H1 (cell line): ENCODE results near the gene ADAM23. TPM values are rescaled to one million over a fixed set of nuclear protein-coding genes. Genes with fewer than 3 reads are reported as not detected.

Experiments
- CTCF ChIA-PET: fragments of 300-600 bp; sonication (Branson Sonifier 250); formaldehyde crosslinking; loops from one replicate; lab custom pipeline; 2021; ENCODE audit not compliant: partially characterized antibody; lab: Charles Lee
- POLR2A ChIA-PET: fragments of 300-600 bp; sonication (Branson Sonifier 250); formaldehyde crosslinking; loops from one replicate; lab custom pipeline; 2021; ENCODE audit warnings: inconsistent platforms; ENCODE audit not compliant: partially characterized antibody; lab: Charles Lee
- DNase-seq, 2 experiments: peaks; one replicate each; pipeline versions ENCODE4 v3.0.0 to v3.0.0-alpha.2; 2010 to 2022; ENCODE audit warnings: low spot score in 2 of 2, low read depth in 1 of 2, mixed read lengths in 1 of 2
- FAIRE-seq: peaks from 2 replicates; lab custom pipeline; 2011; peaks lifted over from hg19 to GRCh38; lab: Jason Lieb, UNC
- H2AFZ ChIP-seq: 2 replicates; pipeline ENCODE4 v1.8.1; 2012; ENCODE audit warnings: low read length, inconsistent platforms
- H2AK5ac ChIP-seq: 2 replicates; pipeline ENCODE4 v1.6.1; 2013; ENCODE audit warnings: low read depth, low read length
- H2BK120ac ChIP-seq: replicated peaks from 2 replicates; pipeline ENCODE3; 2013; ENCODE audit warnings: low read depth, low read length, inconsistent platforms
- H2BK12ac ChIP-seq: 2 replicates; pipeline ENCODE4 v1.6.1; 2013; ENCODE audit warnings: low read depth, low read length
- H2BK15ac ChIP-seq: 2 replicates; pipeline ENCODE4 v1.6.1; 2013; ENCODE audit warnings: low read length
- H2BK20ac ChIP-seq: 2 replicates; pipeline ENCODE4 v1.6.1; 2013; ENCODE audit warnings: low read length
- H2BK5ac ChIP-seq: 2 replicates; pipeline ENCODE4 v1.6.1; 2013; ENCODE audit warnings: low read depth, low read length
- H3K14ac ChIP-seq: 2 replicates; pipeline ENCODE4 v1.6.1; 2013; ENCODE audit warnings: inconsistent platforms; ENCODE audit not compliant: insufficient read length
- H3K18ac ChIP-seq: 2 replicates; pipeline ENCODE4 v1.6.1; 2013; ENCODE audit warnings: low read length; ENCODE audit errors: extremely low read depth
- H3K23ac ChIP-seq: 2 replicates; pipeline ENCODE4 v1.6.1; 2013; ENCODE audit warnings: inconsistent platforms; ENCODE audit not compliant: insufficient read length
- H3K23me2 ChIP-seq: 2 replicates; pipeline ENCODE4 v1.6.1; 2013; ENCODE audit warnings: low read depth, low read length
- H3K27ac ChIP-seq: 2 replicates; pipeline ENCODE4 v1.6.1; 2011; ENCODE audit warnings: low read depth, low read length, inconsistent platforms
- H3K27me3 ChIP-seq, 4 experiments: replicated peaks in 1 of 4; 1 replicate in 1 of 4; 2 replicates in 3 of 4; pipeline versions ENCODE4 v1.6.1 to v1.8.1; 2011 to 2013; ENCODE audit warnings: low read length in 3 of 4, mild to moderate bottlenecking in 3 of 4, inconsistent platforms in 2 of 4, mixed read lengths in 2 of 4, moderate library complexity in 1 of 4; ENCODE audit not compliant: control insufficient read depth in 3 of 4, insufficient read depth in 3 of 4; ENCODE audit errors: extremely low read depth in 1 of 4
- H3K36me3 ChIP-seq, 4 experiments: 2 replicates each; pipeline versions ENCODE4 v1.6.1 to v1.8.1; 2011 to 2013; ENCODE audit warnings: mild to moderate bottlenecking in 4 of 4, low read length in 3 of 4, moderate library complexity in 2 of 4, control low read depth in 1 of 4, inconsistent platforms in 1 of 4; ENCODE audit not compliant: insufficient read depth in 4 of 4, control insufficient read depth in 2 of 4
- H3K4ac ChIP-seq: replicated peaks from 2 replicates; pipeline ENCODE3; 2013; ENCODE audit warnings: low read length, low read depth, mixed read lengths, inconsistent platforms; ENCODE audit not compliant: insufficient read length
- H3K4me1 ChIP-seq, 4 experiments: replicated peaks in 1 of 4; 1 replicate in 1 of 4; 2 replicates in 3 of 4; pipeline versions ENCODE4 v1.6.1 to v1.8.1; 2011 to 2013; ENCODE audit warnings: low read length in 3 of 4, inconsistent platforms in 2 of 4, mixed read lengths in 1 of 4; ENCODE audit not compliant: insufficient read depth in 4 of 4, control insufficient read depth in 3 of 4
- H3K4me2 ChIP-seq, 2 experiments: 2 replicates each; pipeline versions ENCODE4 v1.6.1 to v1.8.1; 2011 to 2013; ENCODE audit warnings: low read depth in 2 of 2, low read length in 2 of 2, control low read depth in 1 of 2, inconsistent platforms in 1 of 2, mild to moderate bottlenecking in 1 of 2; ENCODE audit not compliant: insufficient read depth in 1 of 2
- H3K4me3 ChIP-seq, 4 experiments: fragments of 200-600, 300-600 bp in 1 of 4; sonication (generic), shearing (Covaris generic), sonication (Bioruptor Twin) in 1 of 4; 2 replicates each; pipeline versions ENCODE4 v1.5.1 to v1.8.1; 2011 to 2016; ENCODE audit warnings: low read length in 4 of 4, low read depth in 3 of 4, control low read depth in 2 of 4, inconsistent platforms in 2 of 4, mild to moderate bottlenecking in 2 of 4, mixed read lengths in 1 of 4, moderate library complexity in 1 of 4; ENCODE audit not compliant: insufficient read depth in 2 of 4; ENCODE audit errors: extremely low read depth in 1 of 4
- H3K56ac ChIP-seq: replicated peaks from 2 replicates; pipeline ENCODE3; 2013; ENCODE audit warnings: low read depth, mild to moderate bottlenecking, mixed read lengths, low read length, inconsistent platforms; ENCODE audit not compliant: insufficient read length
- H3K79me1 ChIP-seq: 2 replicates; pipeline ENCODE4 v1.6.1; 2013; ENCODE audit warnings: low read depth, low read length, control low read depth
- H3K79me2 ChIP-seq, 2 experiments: 2 replicates each; pipeline versions ENCODE4 v1.6.1 to v1.8.1; 2012 to 2013; ENCODE audit warnings: low read length in 2 of 2, mild to moderate bottlenecking in 2 of 2, inconsistent platforms in 1 of 2; ENCODE audit not compliant: insufficient read depth in 2 of 2, control insufficient read depth in 1 of 2
- H3K9ac ChIP-seq, 4 experiments: replicated peaks in 1 of 4; 1 replicate in 1 of 4; 2 replicates in 3 of 4; pipeline versions ENCODE4 v1.6.1 to v1.8.1; 2011 to 2013; ENCODE audit warnings: low read depth in 3 of 4, low read length in 3 of 4, control low read depth in 2 of 4, mild to moderate bottlenecking in 2 of 4, moderate library complexity in 2 of 4, inconsistent platforms in 1 of 4; ENCODE audit errors: extremely low read depth in 1 of 4
- H3K9me3 ChIP-seq, 2 experiments: 2 replicates each; pipeline versions ENCODE4 v1.6.1 to v1.8.1; 2012 to 2013; ENCODE audit warnings: mild to moderate bottlenecking in 2 of 2, moderate library complexity in 2 of 2, control low read depth in 1 of 2, inconsistent platforms in 1 of 2, low read depth in 1 of 2, low read length in 1 of 2, mixed read lengths in 1 of 2; ENCODE audit not compliant: insufficient read depth in 2 of 2
- H4K20me1 ChIP-seq, 2 experiments: replicated peaks in 1 of 2; 2 replicates each; pipeline versions ENCODE3 to v1.8.1; 2011 to 2013; ENCODE audit warnings: inconsistent platforms in 2 of 2, low read length in 2 of 2, mild to moderate bottlenecking in 1 of 2; ENCODE audit not compliant: insufficient read depth in 2 of 2, control insufficient read depth in 1 of 2
- H4K5ac ChIP-seq: 2 replicates; pipeline ENCODE4 v1.6.1; 2013; ENCODE audit warnings: low read length, low read depth, mixed read lengths, inconsistent platforms; ENCODE audit not compliant: insufficient read length
- H4K8ac ChIP-seq: 2 replicates; pipeline ENCODE4 v1.8.0; 2013; ENCODE audit warnings: mild to moderate bottlenecking, moderate library complexity, low read length, inconsistent platforms; ENCODE audit not compliant: insufficient read depth; ENCODE audit errors: extremely low read depth
- H4K91ac ChIP-seq: replicated peaks from 2 replicates; pipeline ENCODE3; 2013; ENCODE audit warnings: low read length, mixed read lengths, inconsistent platforms; ENCODE audit not compliant: insufficient read length
- EP300 ChIP-seq, 2 experiments: IDR thresholded peaks; 1 replicate in 1 of 2; 2 replicates in 1 of 2; pipeline ENCODE4 v1.6.1; 2011 to 2012; ENCODE audit warnings: low read depth in 2 of 2, low read length in 2 of 2, mild to moderate bottlenecking in 2 of 2, borderline replicate concordance in 1 of 2, inconsistent platforms in 1 of 2, moderate library complexity in 1 of 2
- JUN ChIP-seq: IDR thresholded peaks from 2 replicates; pipeline ENCODE4 v1.6.1; 2011; ENCODE audit warnings: low read depth, mild to moderate bottlenecking, improper control_type of control experiment, low read length
- JUND ChIP-seq: IDR thresholded peaks from 2 replicates; pipeline ENCODE4 v1.6.1; 2011; ENCODE audit warnings: mild to moderate bottlenecking, improper control_type of control experiment, low read length
- NRF1 ChIP-seq: IDR thresholded peaks from 2 replicates; pipeline ENCODE4 v1.6.1; 2011; ENCODE audit warnings: mild to moderate bottlenecking, low read depth, low read length, improper control_type of control experiment
- RAD21 ChIP-seq, 2 experiments: IDR thresholded peaks in 1 of 2; conservative IDR thresholded peaks in 1 of 2; 2 replicates each; pipeline ENCODE4 v1.6.1; 2011; ENCODE audit warnings: low read depth in 2 of 2, low read length in 2 of 2, improper control_type of control experiment in 1 of 2, inconsistent platforms in 1 of 2, mild to moderate bottlenecking in 1 of 2, moderate library complexity in 1 of 2
- SIRT6 ChIP-seq: IDR thresholded peaks from one replicate; pipeline ENCODE4 v1.7.1; 2012; ENCODE audit warnings: low read length, inconsistent platforms
- SP1 ChIP-seq: IDR thresholded peaks from 2 replicates; pipeline ENCODE4 v1.6.1; 2011; ENCODE audit warnings: low read depth, low read length
- TCF12 ChIP-seq: IDR thresholded peaks from 2 replicates; pipeline ENCODE4 v1.6.1; 2011; ENCODE audit warnings: low read depth, mild to moderate bottlenecking, low read length
- USF2 ChIP-seq: IDR thresholded peaks from 2 replicates; pipeline ENCODE4 v1.6.1; 2011; ENCODE audit warnings: low read length, improper control_type of control experiment
- ZNF274 ChIP-seq: IDR thresholded peaks from 2 replicates; pipeline ENCODE4 v1.7.0; 2012; ENCODE audit warnings: low read length, borderline replicate concordance; ENCODE audit errors: extremely low read depth
- WGBS, 2 experiments: shearing (Covaris generic) in 1 of 2; methylation state at CpG; one replicate each; pipeline versions ENCODE4 v1.1.6 to v1.1.7; 2013 to 2015; ENCODE audit warnings: low lambda C conversion rate in 2 of 2, mixed read lengths in 2 of 2, inconsistent platforms in 1 of 2, low coverage in 1 of 2, missing lambda C conversion rate in 1 of 2; ENCODE audit not compliant: insufficient replicate concordance in 2 of 2, insufficient coverage in 1 of 2, insufficient read length in 1 of 2; ENCODE audit errors: extremely low coverage in 1 of 2, missing lambda C conversion rate in 1 of 2; 5-methylcytosine and 5-hydroxymethylcytosine counted together
- polyA plus RNA-seq, 7 experiments: library from polyadenylated mRNA; depleted of rRNA in 3 of 7; stranded (reverse) in 5 of 7; unstranded in 2 of 7; fragments of >200 nt in 5 of 7; fragments of 200-250 nt in 2 of 7; gene quantifications; 1 replicate in 5 of 7; 2 replicates in 1 of 7; 4 replicates in 1 of 7; pipeline versions ENCODE4 v1.2.1 to v1.2.3, GENCODE V29; 2011 to 2013; ENCODE audit warnings: missing spikeins in 2 of 7, mixed read lengths in 2 of 7
- total RNA-seq: library from RNA; stranded (reverse); fragmentation: NEBNext Ultra II Directional; extraction: Animal tissue kit (Norgen Biotek cat#: 25700); gene quantifications from 2 replicates; pipeline ENCODE4 v1.2.1, GENCODE V29; 2021

ADAM23 gene
- total and polyA plus RNA-seq, 2 of the 8 experiments (the other 6 are each of a cell fraction or from before 2014, with no cell fraction given), result 9.9 to 20.8 TPM

GRCh38 chr2:206556357-206556949 is 113.1 kb downstream of the ADAM23 start:
- no peaks in the 10 kb centered on the region for H4K20me1 ChIP-seq
- no peak overlapping the region for H3K18ac ChIP-seq
- WGBS, 2 experiments, result 60% methylated on average over 5 of the region's 5 CpGs; no CpG with 5 or more reads in 1 of the 2 experiments
- no peak overlapping the region for H3K14ac ChIP-seq
- H3K4me2 ChIP-seq, result no peak overlapping the region
- no peak overlapping the region for H3K9ac ChIP-seq
- no peaks in the 10 kb centered on the region for H3K27me3 ChIP-seq
- peak; percentile 80 for FAIRE-seq
- H2AK5ac ChIP-seq, result no peak overlapping the region
- no peak for DNase-seq
- no peaks in the 10 kb centered on the region for H3K23me2 ChIP-seq
- no peak overlapping the region for H3K27ac ChIP-seq
- no peak overlapping the region for H4K91ac ChIP-seq
- ChIA-PET POLR2A (no interaction called here), CTCF (interaction anchor here (0.6 to 4.9 kb wide), 14 partner anchors 9 to 1175 kb away, joined by 3 to 21 read pairs (median 4); no protein-coding TSS in a partner anchor)
- H3K79me1 ChIP-seq, result no peaks in the 10 kb centered on the region
- H3K79me2 ChIP-seq, result no peaks in the 10 kb centered on the region
- no peak overlapping the region for H2AFZ ChIP-seq
- H3K9me3 ChIP-seq, result no peaks in the 10 kb centered on the region
- H4K5ac ChIP-seq, result no peak overlapping the region
- no peak overlapping the region for H3K4me3 ChIP-seq
- no peaks in the 10 kb centered on the region for H3K4me1 ChIP-seq
- no peak overlapping the region for H2BK20ac ChIP-seq
- no peak overlapping the region for H2BK5ac ChIP-seq
- H2BK120ac ChIP-seq, result no peak overlapping the region
- no peak overlapping the region for H3K23ac ChIP-seq
- H4K8ac ChIP-seq, result no peak overlapping the region
- no peak overlapping the region for H2BK12ac ChIP-seq
- no peaks in the 10 kb centered on the region for H3K36me3 ChIP-seq
- H3K56ac ChIP-seq, result no peak overlapping the region
- no peak overlapping the region for H3K4ac ChIP-seq
- H2BK15ac ChIP-seq, result no peak overlapping the region
- no peak for TF ChIP-seq NRF1
- TF ChIP-seq JUN, result no peak
- TF ChIP-seq RAD21 (IDR thresholded peaks at IDR 0.05 in 1 of 2, conservative IDR thresholded peaks at IDR 0.05 in 1 of 2; ENCODE audit: low read depth in 2 of 2, low read length in 2 of 2), result peak; percentile 52 to 58
- TF ChIP-seq JUND, result no peak
- TF ChIP-seq ZNF274, result no peak
- no peak for TF ChIP-seq SP1
- TF ChIP-seq TCF12, result no peak
- no peak for TF ChIP-seq USF2
- TF ChIP-seq SIRT6, result no peak
- no peak for TF ChIP-seq EP300 (IDR thresholded peaks at IDR 0.05; ENCODE audit: borderline replicate concordance in 1 of 2, low read depth in 2 of 2, low read length in 2 of 2)
